Uterus (tissue), 2 donors: Measurements from ENCODE around the gene PYCARD.

Experiments used
- POLR2A ChIP-seq, 2 donors: fragments of 450-650 bp; IDR thresholded peaks; one replicate each; pipeline ENCODE4 v1.6.1; 2016; ENCODE audit warnings: antibody characterized with exemption in 2 of 2, mild to moderate bottlenecking in 1 of 2, moderate library complexity in 1 of 2
- TF ChIP-seq, protein P1 (sequence below), 4 experiments: fragments of 200-600 bp in 2 of 4; fragments of 450-650 bp in 2 of 4; sonication (generic) in 2 of 4; IDR thresholded peaks; one replicate each; pipeline ENCODE4 v1.5.1; 2016 to 2019; ENCODE audit warnings: antibody characterized with exemption in 4 of 4, mild to moderate bottlenecking in 2 of 4, moderate library complexity in 1 of 4

DNA sequence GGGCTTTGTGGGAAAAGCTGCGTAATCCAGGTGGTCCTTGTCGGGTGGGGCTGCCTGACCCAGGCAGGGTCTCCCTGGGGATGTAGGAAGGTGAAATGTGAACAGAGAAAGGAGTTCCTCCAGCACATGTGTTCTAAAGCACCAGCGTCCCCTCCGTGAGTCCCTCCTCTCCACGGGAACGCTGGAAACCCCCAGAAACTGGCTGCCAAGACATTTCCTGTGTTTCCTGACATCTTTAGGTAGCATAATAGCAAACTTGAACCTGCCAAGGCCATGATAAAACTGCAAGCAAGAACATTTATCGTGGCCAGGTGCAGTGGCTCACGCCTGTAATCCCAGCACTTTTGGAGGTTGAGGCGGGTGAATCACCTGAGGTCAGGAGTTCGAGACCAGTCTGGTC is 26.9 kb upstream of the PYCARD start:
- TF ChIP-seq, protein P1, sequence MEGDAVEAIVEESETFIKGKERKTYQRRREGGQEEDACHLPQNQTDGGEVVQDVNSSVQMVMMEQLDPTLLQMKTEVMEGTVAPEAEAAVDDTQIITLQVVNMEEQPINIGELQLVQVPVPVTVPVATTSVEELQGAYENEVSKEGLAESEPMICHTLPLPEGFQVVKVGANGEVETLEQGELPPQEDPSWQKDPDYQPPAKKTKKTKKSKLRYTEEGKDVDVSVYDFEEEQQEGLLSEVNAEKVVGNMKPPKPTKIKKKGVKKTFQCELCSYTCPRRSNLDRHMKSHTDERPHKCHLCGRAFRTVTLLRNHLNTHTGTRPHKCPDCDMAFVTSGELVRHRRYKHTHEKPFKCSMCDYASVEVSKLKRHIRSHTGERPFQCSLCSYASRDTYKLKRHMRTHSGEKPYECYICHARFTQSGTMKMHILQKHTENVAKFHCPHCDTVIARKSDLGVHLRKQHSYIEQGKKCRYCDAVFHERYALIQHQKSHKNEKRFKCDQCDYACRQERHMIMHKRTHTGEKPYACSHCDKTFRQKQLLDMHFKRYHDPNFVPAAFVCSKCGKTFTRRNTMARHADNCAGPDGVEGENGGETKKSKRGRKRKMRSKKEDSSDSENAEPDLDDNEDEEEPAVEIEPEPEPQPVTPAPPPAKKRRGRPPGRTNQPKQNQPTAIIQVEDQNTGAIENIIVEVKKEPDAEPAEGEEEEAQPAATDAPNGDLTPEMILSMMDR (IDR thresholded peaks at IDR 0.05), result no peak
- no peak for TF ChIP-seq POLR2A (IDR thresholded peaks at IDR 0.05)
